ENCODE measurements around the gene GP1BB. TPM values are rescaled to one million over a fixed set of nuclear protein-coding genes. Genes with fewer than 3 reads are reported as not detected.

Gene GP1BB
- total and polyA plus RNA-seq, 11 donors: 1.4 to 52.2 (median 10.7) TPM; not detected in 3

DNA sequence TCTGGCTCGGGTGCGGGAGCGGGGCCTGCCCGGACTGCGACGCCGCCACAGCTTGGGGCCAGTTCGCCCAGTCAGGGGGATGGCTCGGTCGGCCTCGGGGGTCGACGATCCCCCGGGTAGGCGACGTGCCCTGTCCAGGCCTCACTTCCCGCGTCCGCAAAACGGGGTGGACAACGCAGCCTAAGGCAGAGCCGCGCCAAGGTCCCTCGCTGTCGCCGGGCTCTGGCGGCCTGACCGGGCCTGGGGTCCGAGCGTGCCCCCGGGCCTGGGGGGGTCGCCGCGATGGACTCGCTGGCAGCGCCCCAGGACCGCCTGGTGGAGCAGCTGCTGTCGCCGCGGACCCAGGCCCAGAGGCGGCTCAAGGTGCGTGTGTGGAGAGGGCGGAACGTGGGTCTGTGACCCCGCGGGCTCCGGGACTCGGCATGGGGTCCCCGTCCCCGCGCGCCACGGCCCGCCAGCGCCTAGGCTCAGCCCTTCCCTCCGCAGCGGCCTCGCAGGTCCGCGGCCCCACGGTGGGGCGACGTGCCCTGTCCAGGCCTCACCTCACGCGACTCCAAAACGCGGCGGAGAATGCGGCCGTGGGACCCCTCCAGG lies 4.8 kb upstream of the GP1BB start:
- DNase-seq: peak in 1 of 5 donors; percentile 68
- intact Hi-C loops (cut with DNase I): loop anchor here in 8 of 10 donors (1.0 to 10.0 kb wide), 8 partner anchors 36 to 424 kb away; partner anchors contain the start of genes CDC45 (in 1 of the 8), CLTCL1 (in 1 of the 8) and UFD1 (in 1 of the 8)
- peaks cover 0 to 60% (median 11%) of the 10 kb centered on the region in 9 donors for H3K27me3 ChIP-seq
- no peaks in the 10 kb centered on the region for H3K9me3 ChIP-seq
- WGBS, 4 donors: 0 to 1% (median 1%) methylated on average over 28 to 70 of the region's 70 CpGs
- H3K4me1 ChIP-seq: peaks cover 0 to 93% (median 44%) of the 10 kb centered on the region in 12 donors
- peak overlapping the region; percentile 61 to 83 (median 66) for H3K4me3 ChIP-seq
- H3K36me3 ChIP-seq: peaks cover 0 to 29% (median 14%) of the 10 kb centered on the region in 9 donors
- peak; percentile 7 to 28 for TF ChIP-seq POLR2A (IDR thresholded peaks at IDR 0.05)
- TF ChIP-seq, protein P1, sequence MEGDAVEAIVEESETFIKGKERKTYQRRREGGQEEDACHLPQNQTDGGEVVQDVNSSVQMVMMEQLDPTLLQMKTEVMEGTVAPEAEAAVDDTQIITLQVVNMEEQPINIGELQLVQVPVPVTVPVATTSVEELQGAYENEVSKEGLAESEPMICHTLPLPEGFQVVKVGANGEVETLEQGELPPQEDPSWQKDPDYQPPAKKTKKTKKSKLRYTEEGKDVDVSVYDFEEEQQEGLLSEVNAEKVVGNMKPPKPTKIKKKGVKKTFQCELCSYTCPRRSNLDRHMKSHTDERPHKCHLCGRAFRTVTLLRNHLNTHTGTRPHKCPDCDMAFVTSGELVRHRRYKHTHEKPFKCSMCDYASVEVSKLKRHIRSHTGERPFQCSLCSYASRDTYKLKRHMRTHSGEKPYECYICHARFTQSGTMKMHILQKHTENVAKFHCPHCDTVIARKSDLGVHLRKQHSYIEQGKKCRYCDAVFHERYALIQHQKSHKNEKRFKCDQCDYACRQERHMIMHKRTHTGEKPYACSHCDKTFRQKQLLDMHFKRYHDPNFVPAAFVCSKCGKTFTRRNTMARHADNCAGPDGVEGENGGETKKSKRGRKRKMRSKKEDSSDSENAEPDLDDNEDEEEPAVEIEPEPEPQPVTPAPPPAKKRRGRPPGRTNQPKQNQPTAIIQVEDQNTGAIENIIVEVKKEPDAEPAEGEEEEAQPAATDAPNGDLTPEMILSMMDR (IDR thresholded peaks at IDR 0.05): no peak
- H3K27ac ChIP-seq: peak overlapping the region; percentile 74 to 99 (median 91)
- peak in 1 of 4 donors; percentile 0 for ATAC-seq

DNA sequence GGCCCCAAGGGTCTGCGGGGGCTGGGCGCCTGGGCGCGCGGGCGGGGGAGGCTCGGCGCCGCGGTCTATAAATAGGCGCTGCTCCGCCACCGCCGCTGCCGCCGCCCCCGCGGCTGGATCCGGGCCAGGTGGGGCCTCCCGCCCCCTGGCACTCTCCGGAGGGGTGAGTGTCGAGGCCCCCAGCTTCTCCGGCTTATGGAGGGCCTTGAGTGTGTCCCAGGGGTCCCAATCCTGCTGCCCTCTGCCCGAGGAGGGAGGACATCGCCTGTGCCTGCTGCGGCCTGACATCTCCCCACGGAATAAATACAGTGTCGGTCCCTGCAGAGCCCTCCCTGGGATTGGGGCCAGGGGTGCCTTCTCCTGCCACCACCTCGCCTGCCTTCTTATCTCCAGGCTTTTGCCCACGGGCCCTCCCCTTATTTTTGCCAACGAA lies 4.3 kb upstream of the GP1BB start:
- 8 to 46% (median 25%) methylated on average over 5 to 31 of the region's 31 CpGs for WGBS, 4 donors
- peak overlapping the region; percentile 74 to 99 (median 91) for H3K27ac ChIP-seq
- H3K4me3 ChIP-seq: peak overlapping the region; percentile 61 to 83 (median 66)
- peak; percentile 5 to 41 (median 16) for ATAC-seq
- peaks cover 0 to 93% (median 45%) of the 10 kb centered on the region in 12 donors for H3K4me1 ChIP-seq
- no peaks in the 10 kb centered on the region for H3K9me3 ChIP-seq
- peak; percentile 60 to 72 (median 64) for DNase-seq
- intact Hi-C loops (cut with DNase I): loop anchor here in 8 of 10 donors (2.0 to 10.0 kb wide), 7 partner anchors 37 to 424 kb away; partner anchors contain the start of genes CDC45 (in 1 of the 8), CLTCL1 (in 1 of the 8) and UFD1 (in 1 of the 8)
- H3K36me3 ChIP-seq: peaks cover 0 to 29% (median 14%) of the 10 kb centered on the region in 9 donors
- H3K27me3 ChIP-seq: peaks cover 0 to 60% (median 14%) of the 10 kb centered on the region in 9 donors
- TF ChIP-seq, protein P1 (IDR thresholded peaks at IDR 0.05): no peak
- TF ChIP-seq POLR2A (IDR thresholded peaks at IDR 0.05): no peak

DNA sequence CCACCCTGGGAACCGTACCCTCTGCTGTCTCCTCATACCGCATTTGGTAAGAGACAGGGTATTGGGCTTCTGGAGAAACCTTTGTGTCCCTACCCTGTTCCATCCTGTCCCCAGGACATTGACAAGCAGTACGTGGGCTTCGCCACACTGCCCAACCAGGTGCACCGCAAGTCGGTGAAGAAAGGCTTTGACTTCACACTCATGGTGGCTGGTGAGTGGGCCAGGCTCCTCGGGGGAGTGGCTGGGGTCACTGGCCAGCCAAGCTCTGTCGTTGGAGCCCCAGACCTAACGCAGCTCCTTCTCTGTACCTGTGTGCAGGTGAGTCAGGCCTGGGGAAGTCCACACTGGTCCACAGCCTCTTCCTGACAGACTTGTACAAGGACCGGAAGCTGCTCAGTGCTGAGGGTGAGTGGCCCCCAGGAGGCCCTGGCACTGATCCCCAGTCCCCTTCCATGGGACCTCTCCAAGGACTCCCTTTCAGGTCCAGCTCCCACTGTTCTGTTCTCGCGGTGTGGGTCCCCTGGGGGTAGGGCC lies 3.8 kb upstream of the GP1BB start:
- peaks cover 0 to 29% (median 14%) of the 10 kb centered on the region in 9 donors for H3K36me3 ChIP-seq
- intact Hi-C loops (cut with DNase I): loop anchor here in 8 of 10 donors (2.0 to 10.0 kb wide), 7 partner anchors 37 to 425 kb away; partner anchors contain the start of genes CDC45 (in 1 of the 8), CLTCL1 (in 1 of the 8) and UFD1 (in 1 of the 8)
- H3K4me3 ChIP-seq: peak overlapping the region; percentile 61 to 83 (median 66)
- no peak for ATAC-seq
- H3K9me3 ChIP-seq: no peaks in the 10 kb centered on the region
- DNase-seq: peak in 2 of 5 donors; percentile 33 to 62
- TF ChIP-seq POLR2A (IDR thresholded peaks at IDR 0.05): no peak
- TF ChIP-seq, protein P1 (IDR thresholded peaks at IDR 0.05): no peak
- H3K4me1 ChIP-seq: peaks cover 0 to 96% (median 45%) of the 10 kb centered on the region in 12 donors
- peak overlapping the region; percentile 74 to 99 (median 91) for H3K27ac ChIP-seq
- H3K27me3 ChIP-seq: peaks cover 0 to 65% (median 14%) of the 10 kb centered on the region in 9 donors
- WGBS, 4 donors: 47 to 65% (median 60%) methylated on average over 9 to 12 of the region's 12 CpGs
